CD14-positive monocyte (primary cell): ENCODE data around the gene DDX50. TPM values are rescaled to one million over a fixed set of nuclear protein-coding genes. Genes with fewer than 3 reads are reported as not detected.

Source experiments
- DNase-seq, 3 donors: peaks; one replicate each; pipeline ENCODE4 v3.0.0-alpha.2; 2011 to 2022
- H2AFZ ChIP-seq: 2 replicates; pipeline ENCODE4 v1.6.0; 2012; ENCODE audit warnings: mild to moderate bottlenecking, low read depth, low read length, inconsistent platforms; ENCODE audit not compliant: insufficient read depth, poor library complexity, severe bottlenecking
- H3K27ac ChIP-seq, 2 donors: 1 replicate in 1 of 2; 2 replicates in 1 of 2; pipeline ENCODE4 v1.5.1; 2012 to 2013; ENCODE audit warnings: low read length in 2 of 2, control low read depth in 1 of 2, inconsistent platforms in 1 of 2, low read depth in 1 of 2, mild to moderate bottlenecking in 1 of 2
- H3K27me3 ChIP-seq, 2 donors: one replicate each; pipeline versions ENCODE4 v1.6.0 to v1.6.1; 2011 to 2013; ENCODE audit warnings: low read length in 2 of 2; ENCODE audit not compliant: control insufficient read depth in 2 of 2, insufficient read depth in 2 of 2
- H3K36me3 ChIP-seq, 2 donors: replicated peaks in 1 of 2; 1 replicate in 1 of 2; 2 replicates in 1 of 2; pipeline versions ENCODE4 v1.5.1 to v1.6.1; 2012 to 2013; ENCODE audit warnings: low read length in 2 of 2, control low read depth in 1 of 2, inconsistent platforms in 1 of 2, mild to moderate bottlenecking in 1 of 2; ENCODE audit not compliant: insufficient read depth in 2 of 2, control insufficient read depth in 1 of 2
- H3K4me1 ChIP-seq, 2 donors: 1 replicate in 1 of 2; 2 replicates in 1 of 2; pipeline versions ENCODE4 v1.5.1 to v1.6.1; 2012 to 2013; ENCODE audit warnings: low read length in 2 of 2, control low read depth in 1 of 2, inconsistent platforms in 1 of 2, mild to moderate bottlenecking in 1 of 2, moderate library complexity in 1 of 2; ENCODE audit not compliant: insufficient read depth in 2 of 2, control insufficient read depth in 1 of 2
- H3K4me2 ChIP-seq: replicated peaks from 2 replicates; pipeline ENCODE3; 2012; ENCODE audit warnings: low read length, moderate library complexity, mild to moderate bottlenecking; ENCODE audit not compliant: poor library complexity, severe bottlenecking; ENCODE audit errors: extremely low read depth
- H3K4me3 ChIP-seq, 3 experiments: fragments of 200-600 bp in 1 of 3; sonication (generic) in 1 of 3; replicated peaks in 1 of 3; 1 replicate in 2 of 3; 2 replicates in 1 of 3; pipeline ENCODE4 v1.5.1; 2011 to 2013; ENCODE audit warnings: low read length in 3 of 3, mild to moderate bottlenecking in 3 of 3, control low read depth in 2 of 3, low read depth in 2 of 3, inconsistent platforms in 1 of 3, moderate library complexity in 1 of 3
- H3K79me2 ChIP-seq: 2 replicates; pipeline ENCODE4 v1.6.0; 2012; ENCODE audit warnings: mild to moderate bottlenecking, control low read depth, inconsistent platforms, low read length, moderate library complexity; ENCODE audit not compliant: insufficient read depth
- H3K9ac ChIP-seq: 2 replicates; pipeline ENCODE4 v1.6.0; 2017; ENCODE audit warnings: low read length, mild to moderate bottlenecking; ENCODE audit not compliant: insufficient read depth, poor library complexity, severe bottlenecking
- H3K9me3 ChIP-seq, 2 donors: replicated peaks in 1 of 2; 1 replicate in 1 of 2; 2 replicates in 1 of 2; pipeline versions ENCODE4 v1.5.1 to v1.6.1; 2012 to 2013; ENCODE audit warnings: low read length in 2 of 2, control low read depth in 1 of 2; ENCODE audit not compliant: control insufficient read depth in 1 of 2, insufficient read depth in 1 of 2
- H4K20me1 ChIP-seq: 2 replicates; pipeline ENCODE4 v1.6.0; 2012; ENCODE audit warnings: mild to moderate bottlenecking, low read length, control low read depth, moderate library complexity; ENCODE audit not compliant: insufficient read depth
- H3K27ac Mint-ChIP-seq, 7 donors: one replicate each; pipeline ENCODE4 v1.8.0; 2020; ENCODE audit warnings: mild to moderate bottlenecking in 7 of 7, mixed read lengths in 7 of 7, moderate library complexity in 6 of 7, inconsistent platforms in 2 of 7
- H3K27me3 Mint-ChIP-seq, 3 donors: one replicate each; pipeline ENCODE4 v1.8.0; 2021 to 2022; ENCODE audit warnings: low read depth in 3 of 3, mild to moderate bottlenecking in 3 of 3, mixed read lengths in 3 of 3, moderate library complexity in 3 of 3, inconsistent platforms in 1 of 3
- H3K36me3 Mint-ChIP-seq, 2 donors: one replicate each; pipeline ENCODE4 v1.8.0; 2020; ENCODE audit warnings: mixed read lengths in 2 of 2, inconsistent platforms in 1 of 2, mild to moderate bottlenecking in 1 of 2
- H3K4me1 Mint-ChIP-seq: one replicate; pipeline ENCODE4 v1.8.0; 2020; ENCODE audit warnings: mild to moderate bottlenecking, mixed read lengths
- H3K4me3 Mint-ChIP-seq, 2 donors: one replicate each; pipeline ENCODE4 v1.8.0; 2020; ENCODE audit warnings: mild to moderate bottlenecking in 2 of 2, mixed read lengths in 2 of 2, moderate library complexity in 1 of 2
- H3K9me3 Mint-ChIP-seq, 7 donors: one replicate each; pipeline ENCODE4 v1.8.0; 2020 to 2022; ENCODE audit warnings: mixed read lengths in 7 of 7, mild to moderate bottlenecking in 6 of 7, moderate library complexity in 6 of 7, inconsistent platforms in 2 of 7
- CTCF ChIP-seq: fragments of 200-600 bp; IDR thresholded peaks from one replicate; pipeline ENCODE4 v1.8.0; 2022; ENCODE audit warnings: antibody characterized with exemption, mild to moderate bottlenecking
- whole genome bisulfite sequencing: methylation state at CpG from one replicate; pipeline ENCODE4 v1.1.5; 2013; ENCODE audit warnings: missing lambda C conversion rate; ENCODE audit not compliant: insufficient coverage; 5-methylcytosine and 5-hydroxymethylcytosine counted together
- intact Hi-C, 2 donors: fragments of 100-400 bp; cut with micrococcal nuclease; formaldehyde crosslinking; loops; one replicate each; pipeline versions ENCODE4 v1.15.0 to v1.15.1; 2023
- polyA plus RNA-seq, 3 donors: library from polyadenylated mRNA; depleted of rRNA in 1 of 3; unstranded in 2 of 3; stranded (reverse) in 1 of 3; fragments of 300-500 nt in 2 of 3; fragments of >200 nt in 1 of 3; fragmentation: Illumina TruSeq in 2 of 3; gene quantifications; 1 replicate in 2 of 3; 2 replicates in 1 of 3; pipeline ENCODE4 v1.2.3, GENCODE V29; 2012 to 2021

DDX50 gene
- polyA plus RNA-seq, 3 donors = 14.2 to 17.1 (median 17.0) TPM

- WGBS = no CpG with 5 or more reads among the region's 3 CpGs
Measured at GRCh38 chr10:68987611-68988010, 86.5 kb downstream of the DDX50 start.

More at GRCh38 chr10:68987611-68988010, 86.5 kb downstream of the DDX50 start:
- no peak for TF ChIP-seq CTCF
- Mint-ChIP-seq H3K27ac (peak overlapping the region in 3 of 7 donors; percentile 83 to 90 (median 86)), H3K27me3 (peaks cover 0 to 2% (median 0%) of the 10 kb centered on the region in 3 donors), H3K36me3 (peaks cover 25 to 31% of the 10 kb centered on the region in 2 donors), H3K4me3 (no peak overlapping the region), H3K4me1 (peaks cover 30% of the 10 kb centered on the region), H3K9me3 (no peaks in the 10 kb centered on the region)
- H3K27ac ChIP-seq = no peak overlapping the region
- peaks cover 30 to 31% of the 10 kb centered on the region in 2 donors for H3K36me3 ChIP-seq
- H3K4me2 ChIP-seq = no peak overlapping the region
- intact Hi-C loops = loop anchor here in 1 of 2 donors (10.0 kb wide), 1 partner anchor 137 kb away; the partner anchor contains the start of gene VPS26A
- peaks cover 3% of the 10 kb centered on the region for H4K20me1 ChIP-seq
- H3K9ac ChIP-seq = no peak overlapping the region
- no peaks in the 10 kb centered on the region for H3K27me3 ChIP-seq
- H2AFZ ChIP-seq = no peak overlapping the region
- H3K79me2 ChIP-seq = peaks cover 48% of the 10 kb centered on the region
- DNase-seq = no peak
- no peaks in the 10 kb centered on the region for H3K9me3 ChIP-seq
- peaks cover 21% of the 10 kb centered on the region in 2 donors for H3K4me1 ChIP-seq
- no peak overlapping the region for H3K4me3 ChIP-seq
